ENCODE data around the gene ITGB7.

DNA sequence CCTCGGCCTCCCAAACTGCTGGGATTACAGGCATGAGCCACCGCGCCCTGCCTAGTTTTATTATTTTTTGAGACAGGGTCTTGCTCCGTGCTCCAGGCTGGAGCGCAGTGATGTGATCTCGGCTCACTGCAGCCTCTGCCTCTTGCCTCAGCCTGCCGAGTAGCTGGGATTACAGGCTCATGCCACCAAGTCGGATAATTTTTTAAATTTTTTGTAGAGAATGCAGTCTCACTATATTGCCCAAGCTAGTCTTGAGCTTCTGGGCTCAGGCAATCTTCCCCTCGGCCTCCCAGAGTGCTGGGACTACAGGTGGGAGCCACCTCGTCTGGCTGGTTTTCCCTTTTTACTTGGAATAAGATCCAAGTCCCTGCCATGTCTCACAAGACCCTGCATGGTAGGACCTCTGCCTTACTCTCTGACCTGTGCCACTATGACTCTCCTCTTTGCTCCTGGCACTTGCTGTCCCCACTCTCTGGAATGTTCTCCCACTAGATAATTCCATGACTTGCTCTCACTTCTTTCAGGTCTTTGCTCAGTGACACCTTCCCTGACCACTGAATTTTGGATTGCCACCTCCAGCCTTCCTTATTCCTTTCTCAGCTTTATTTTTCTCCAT, 32.7 kb upstream of the ITGB7 start:
- TF ChIP-seq POLR2AphosphoS5 (IDR thresholded peaks at IDR 0.05; ENCODE audit: low read depth, low read length): no peak
- no peak for TF ChIP-seq TAF1 (IDR thresholded peaks at IDR 0.05; ENCODE audit: borderline replicate concordance, insufficient read depth, low read length)
- no peak for TF ChIP-seq SIN3A (IDR thresholded peaks at IDR 0.05; ENCODE audit: borderline replicate concordance, insufficient read depth, low read length)
- no peak for TF ChIP-seq FOXP2 (optimal IDR thresholded peaks at IDR 0.05; ENCODE audit: borderline replicate concordance, extremely low read depth, extremely low read length, insufficient read depth)
- TF ChIP-seq, protein P1, sequence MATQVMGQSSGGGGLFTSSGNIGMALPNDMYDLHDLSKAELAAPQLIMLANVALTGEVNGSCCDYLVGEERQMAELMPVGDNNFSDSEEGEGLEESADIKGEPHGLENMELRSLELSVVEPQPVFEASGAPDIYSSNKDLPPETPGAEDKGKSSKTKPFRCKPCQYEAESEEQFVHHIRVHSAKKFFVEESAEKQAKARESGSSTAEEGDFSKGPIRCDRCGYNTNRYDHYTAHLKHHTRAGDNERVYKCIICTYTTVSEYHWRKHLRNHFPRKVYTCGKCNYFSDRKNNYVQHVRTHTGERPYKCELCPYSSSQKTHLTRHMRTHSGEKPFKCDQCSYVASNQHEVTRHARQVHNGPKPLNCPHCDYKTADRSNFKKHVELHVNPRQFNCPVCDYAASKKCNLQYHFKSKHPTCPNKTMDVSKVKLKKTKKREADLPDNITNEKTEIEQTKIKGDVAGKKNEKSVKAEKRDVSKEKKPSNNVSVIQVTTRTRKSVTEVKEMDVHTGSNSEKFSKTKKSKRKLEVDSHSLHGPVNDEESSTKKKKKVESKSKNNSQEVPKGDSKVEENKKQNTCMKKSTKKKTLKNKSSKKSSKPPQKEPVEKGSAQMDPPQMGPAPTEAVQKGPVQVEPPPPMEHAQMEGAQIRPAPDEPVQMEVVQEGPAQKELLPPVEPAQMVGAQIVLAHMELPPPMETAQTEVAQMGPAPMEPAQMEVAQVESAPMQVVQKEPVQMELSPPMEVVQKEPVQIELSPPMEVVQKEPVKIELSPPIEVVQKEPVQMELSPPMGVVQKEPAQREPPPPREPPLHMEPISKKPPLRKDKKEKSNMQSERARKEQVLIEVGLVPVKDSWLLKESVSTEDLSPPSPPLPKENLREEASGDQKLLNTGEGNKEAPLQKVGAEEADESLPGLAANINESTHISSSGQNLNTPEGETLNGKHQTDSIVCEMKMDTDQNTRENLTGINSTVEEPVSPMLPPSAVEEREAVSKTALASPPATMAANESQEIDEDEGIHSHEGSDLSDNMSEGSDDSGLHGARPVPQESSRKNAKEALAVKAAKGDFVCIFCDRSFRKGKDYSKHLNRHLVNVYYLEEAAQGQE (IDR thresholded peaks at IDR 0.05; ENCODE audit: insufficient read depth in 1 of 2, low read depth in 2 of 2, low read length in 2 of 2): no peak

Data from PFSK-1 (cell line).